Glomerular endothelial cell (primary cell): ENCODE data around the gene LENG1. TPM values are rescaled to one million over a fixed set of nuclear protein-coding genes. Genes with fewer than 3 reads are reported as not detected.
A peak's percentile ranks its signal among the peaks of the same experiment; 100 is the strongest.

Experiments
- DNase-seq: peaks from one replicate; pipeline ENCODE4 v3.0.0-alpha.2; 2011; ENCODE audit warnings: low read depth, low spot score; ENCODE audit errors: extremely low read depth
- total RNA-seq: library from RNA; depleted of rRNA; stranded (reverse); fragments of >200 nt; gene quantifications from 2 replicates; pipeline ENCODE4 v1.2.3, GENCODE V29; 2015

The LENG1 gene
- total RNA-seq, 1 donor from 2014 or later, result 7.5 TPM

GRCh38 chr19:54115109-54116063 lies 44.1 kb downstream of the LENG1 start, which contains the start of the genes PRPF31 and TFPT:
Gene PRPF31 (plus strand): TSS chr19:54115754. CDS start chr19:54118279, 2,525 bp downstream.
Gene TFPT (minus strand): TSS chr19:54115657. CDS start chr19:54115269, 388 bp downstream.
- DNase-seq, result peak; percentile 94

- DNase-seq, result no peak
Observed at GRCh38 chr19:54114340-54115108, 45.0 kb downstream of the LENG1 start.

- DNase-seq, result no peak
Observed at GRCh38 chr19:54109651-54110050, 49.9 kb downstream of the LENG1 start.

- DNase-seq, result no peak
Observed at GRCh38 chr19:54108496-54108895, 51.0 kb downstream of the LENG1 start.

GRCh38 chr19:54107876-54108490 lies 51.5 kb downstream of the LENG1 start:
- no peak for DNase-seq

GRCh38 chr19:54106716-54107115 lies 52.8 kb downstream of the LENG1 start:
- no peak for DNase-seq

GRCh38 chr19:54105796-54106195 lies 53.7 kb downstream of the LENG1 start:
- no peak for DNase-seq

Other genes starting within 250 kb of the LENG1 start
- gene CACNG8, start 196.8 kb downstream of the LENG1 start, total RNA-seq, result 1.3 and 2.1 TPM in 2 replicates
- gene CACNG6, start 168.1 kb downstream of the LENG1 start, total RNA-seq, result 2.2 and 3.0 TPM in 2 replicates
- gene VSTM1, start 95.8 kb downstream of the LENG1 start, total RNA-seq, result not detected in 2 replicates
- gene TARM1, start 78.4 kb downstream of the LENG1 start, total RNA-seq, result not detected in 2 replicates
- not detected in 2 replicates for gene OSCAR, start 58.9 kb downstream of the LENG1 start, total RNA-seq
- gene NDUFA3, start 56.9 kb downstream of the LENG1 start, total RNA-seq, result 11.7 and 26.2 TPM in 2 replicates
- gene TFPT, start 44.1 kb downstream of the LENG1 start, total RNA-seq, result 58.5 and 63.2 TPM in 2 replicates
- gene PRPF31, start 44.0 kb downstream of the LENG1 start, total RNA-seq, result 57.8 and 66.7 TPM in 2 replicates
- gene CNOT3, start 22.0 kb downstream of the LENG1 start, total RNA-seq, result 19.6 and 29.5 TPM in 2 replicates
- gene TMC4, start 13.4 kb upstream of the LENG1 start, total RNA-seq, result not detected in 2 replicates
- gene MBOAT7, start 29.9 kb upstream of the LENG1 start, total RNA-seq, result 354 and 361 TPM in 2 replicates
- 92.9 and 140 TPM in 2 replicates for gene TSEN34, start 31.6 kb upstream of the LENG1 start, total RNA-seq
- gene RPS9, start 41.1 kb upstream of the LENG1 start, total RNA-seq, result 1,387 and 1,829 TPM in 2 replicates
- gene LILRB3, start 63.3 kb upstream of the LENG1 start, total RNA-seq, result not detected in 2 replicates
- not detected in 2 replicates for gene LILRA6, start 83.1 kb upstream of the LENG1 start, total RNA-seq
- gene LILRB5, start 97.6 kb upstream of the LENG1 start, total RNA-seq, result not detected in 2 replicates
- gene LILRB2, start 121.4 kb upstream of the LENG1 start, total RNA-seq, result not detected in 2 replicates
- not detected in 2 replicates for gene LILRA5, start 153.4 kb upstream of the LENG1 start, total RNA-seq
- not detected in 2 replicates for gene LILRA4, start 179.4 kb upstream of the LENG1 start, total RNA-seq
- not detected in 2 replicates for gene LAIR1, start 205.2 kb upstream of the LENG1 start, total RNA-seq